Upper lobe of left lung (tissue), 4 donors: Measurements from ENCODE around the gene AUP1.

Experiments
- EP300 ChIP-seq, 4 donors: sonication (generic); formaldehyde crosslinking; IDR thresholded peaks; one replicate each; pipeline ENCODE4 v1.5.1; 2017; ENCODE audit warnings: antibody characterized with exemption in 4 of 4, control low read depth in 2 of 4
- TF ChIP-seq, protein P1 (sequence below), 6 experiments: fragments of 450-650 bp in 4 of 6; fragments of 200-600 bp in 2 of 6; sonication (generic) in 2 of 6; IDR thresholded peaks; one replicate each; pipeline ENCODE4 v1.5.1; 2016 to 2019; ENCODE audit warnings: antibody characterized with exemption in 6 of 6

DNA sequence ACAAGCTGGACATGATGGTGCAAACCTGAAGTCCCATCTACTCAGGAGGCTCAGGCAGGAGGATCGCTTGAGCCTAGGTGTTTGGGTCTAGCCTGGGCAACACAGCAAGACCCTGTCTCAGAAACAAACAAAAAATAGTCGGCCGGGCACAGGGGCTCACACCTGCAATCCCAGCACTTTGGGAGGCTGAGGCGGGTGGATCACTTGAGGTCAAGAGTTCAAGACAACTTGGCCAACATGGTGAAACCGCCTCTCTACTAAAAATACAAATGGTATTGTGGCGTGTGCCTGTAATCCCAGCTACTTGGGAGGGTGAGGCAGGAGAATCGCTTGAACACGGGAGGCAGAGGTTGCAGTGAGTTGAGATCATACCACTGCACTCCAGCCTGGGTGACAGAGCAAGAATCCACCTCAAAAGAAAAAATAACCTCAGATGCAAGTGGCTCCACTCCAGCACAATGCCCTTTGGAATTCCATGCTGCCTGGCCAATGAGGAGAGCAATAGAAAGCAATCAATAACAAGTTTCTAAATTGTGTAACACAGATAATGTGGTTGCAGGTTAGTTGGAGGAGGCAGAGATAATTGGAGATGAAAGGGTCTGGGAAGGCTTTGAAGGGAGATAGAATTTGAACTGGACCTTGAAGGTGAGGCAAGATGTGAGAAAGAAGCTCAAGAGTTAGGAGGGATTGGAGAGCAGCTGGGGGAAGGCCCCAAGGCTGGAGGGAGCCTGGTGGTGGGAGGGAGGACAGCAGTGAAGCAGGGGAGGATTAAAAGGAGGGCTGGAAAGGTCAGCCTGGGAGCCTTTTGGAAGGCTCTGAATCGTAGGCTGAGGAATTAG, 40.6 kb downstream of the AUP1 start:
- TF ChIP-seq EP300 (IDR thresholded peaks at IDR 0.05) = no peak
- TF ChIP-seq, protein P1, sequence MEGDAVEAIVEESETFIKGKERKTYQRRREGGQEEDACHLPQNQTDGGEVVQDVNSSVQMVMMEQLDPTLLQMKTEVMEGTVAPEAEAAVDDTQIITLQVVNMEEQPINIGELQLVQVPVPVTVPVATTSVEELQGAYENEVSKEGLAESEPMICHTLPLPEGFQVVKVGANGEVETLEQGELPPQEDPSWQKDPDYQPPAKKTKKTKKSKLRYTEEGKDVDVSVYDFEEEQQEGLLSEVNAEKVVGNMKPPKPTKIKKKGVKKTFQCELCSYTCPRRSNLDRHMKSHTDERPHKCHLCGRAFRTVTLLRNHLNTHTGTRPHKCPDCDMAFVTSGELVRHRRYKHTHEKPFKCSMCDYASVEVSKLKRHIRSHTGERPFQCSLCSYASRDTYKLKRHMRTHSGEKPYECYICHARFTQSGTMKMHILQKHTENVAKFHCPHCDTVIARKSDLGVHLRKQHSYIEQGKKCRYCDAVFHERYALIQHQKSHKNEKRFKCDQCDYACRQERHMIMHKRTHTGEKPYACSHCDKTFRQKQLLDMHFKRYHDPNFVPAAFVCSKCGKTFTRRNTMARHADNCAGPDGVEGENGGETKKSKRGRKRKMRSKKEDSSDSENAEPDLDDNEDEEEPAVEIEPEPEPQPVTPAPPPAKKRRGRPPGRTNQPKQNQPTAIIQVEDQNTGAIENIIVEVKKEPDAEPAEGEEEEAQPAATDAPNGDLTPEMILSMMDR (IDR thresholded peaks at IDR 0.05) = no peak
